HS-5 (cell line): Measurements from ENCODE around the gene OMG.
"Not testable (repeated sequence)": the region's sequence is repeated elsewhere in the genome, so short reads cannot be mapped to it uniquely, and the experiment has no call there.

Experiments
- DNase-seq: peaks from one replicate; pipeline ENCODE4 v3.0.0-alpha.2; 2012; ENCODE audit warnings: low read depth

OMG gene

GRCh38 chr17:31308372-31309334 lies 11.6 kb upstream of the OMG start:
- no peak for DNase-seq

DNA sequence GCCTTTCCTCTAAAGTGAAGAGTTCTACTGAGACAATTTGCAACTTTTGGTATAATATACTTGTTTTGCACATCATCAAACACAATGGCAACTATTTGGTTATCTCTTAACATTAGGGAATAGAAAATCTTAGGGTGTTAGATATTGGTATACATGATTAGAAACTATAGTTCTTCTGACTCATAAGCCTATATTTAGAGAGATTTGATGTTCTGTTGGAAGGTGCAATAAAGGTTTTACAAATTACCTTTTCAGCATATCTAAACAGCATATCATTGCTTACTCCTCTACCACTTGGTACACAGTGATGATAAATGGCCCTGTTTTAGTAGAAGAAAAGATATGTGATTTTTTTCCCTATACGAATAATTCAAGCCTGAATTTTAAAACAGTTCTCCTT lies 10.6 kb upstream of the OMG start:
- DNase-seq: no peak

GRCh38 chr17:31299624-31300023 lies 2.6 kb upstream of the OMG start:
- DNase-seq: no peak

GRCh38 chr17:31296142-31296541 lies 897 bp downstream of the OMG start:
- DNase-seq: no peak

DNA sequence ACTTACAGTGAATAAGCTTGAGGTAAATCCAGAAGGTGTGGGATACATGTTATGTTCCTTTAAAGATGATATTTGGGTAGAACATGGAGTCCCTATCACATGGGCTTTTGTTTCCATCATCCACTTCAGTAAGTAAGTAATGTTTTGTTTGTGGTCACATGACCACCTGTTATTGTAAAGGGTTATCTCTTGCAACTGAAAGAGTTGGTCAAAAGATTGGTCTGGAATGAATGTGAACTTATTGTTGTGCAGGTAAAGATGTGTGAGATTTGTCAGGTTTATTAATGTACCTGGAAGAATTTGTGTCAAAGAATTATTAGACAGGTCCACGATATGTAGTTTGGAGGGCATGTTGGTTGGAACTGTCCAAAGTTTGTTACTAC lies 1.6 kb downstream of the OMG start:
- no peak for DNase-seq

GRCh38 chr17:31294820-31295488 lies 2.1 kb downstream of the OMG start:
- no peak for DNase-seq

- no peak for DNase-seq
Observed at GRCh38 chr17:31294231-31294630, 2.8 kb downstream of the OMG start.

DNA sequence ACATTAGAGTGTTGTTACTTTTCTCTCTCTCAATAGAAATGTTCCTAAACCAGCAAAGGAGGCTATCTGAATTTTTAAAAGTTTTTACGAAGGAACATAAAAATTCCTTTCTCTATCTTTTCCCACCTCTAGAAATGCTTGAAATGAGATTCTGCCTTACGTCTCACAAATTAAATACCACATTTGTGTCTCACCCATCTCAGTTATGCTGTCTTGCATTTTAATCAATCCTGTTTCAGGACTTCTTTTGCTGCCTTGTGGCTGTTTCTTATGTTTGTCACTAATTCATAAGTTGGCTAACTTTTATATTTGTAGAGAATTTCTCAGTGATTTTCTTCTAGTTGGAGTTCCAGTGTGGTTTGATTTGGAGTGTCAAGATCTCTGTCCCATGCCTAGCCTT lies 3.5 kb downstream of the OMG start:
- DNase-seq: no peak

DNA sequence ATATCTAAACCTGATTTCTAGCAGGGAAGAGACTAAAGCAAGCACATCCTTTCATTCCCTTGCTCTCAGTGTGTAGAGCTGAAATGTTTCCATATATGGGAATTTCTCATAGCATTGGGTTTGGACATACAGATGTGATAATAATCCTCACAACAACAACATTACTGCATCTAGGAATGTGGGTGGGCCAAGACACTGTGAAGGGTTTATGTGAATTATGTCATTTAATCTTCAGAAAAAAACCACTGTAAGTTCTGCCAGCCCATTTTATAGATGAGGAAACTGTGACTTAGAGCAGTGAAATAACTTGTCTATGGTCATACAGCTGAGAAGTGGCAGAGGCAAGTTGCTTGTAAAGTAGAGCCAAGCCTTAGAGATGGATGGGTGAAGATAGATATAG lies 5.2 kb downstream of the OMG start:
- no peak for DNase-seq

- DNase-seq: no peak
Observed at GRCh38 chr17:31289790-31290189, 7.2 kb downstream of the OMG start.

GRCh38 chr17:31287932-31288331 lies 9.1 kb downstream of the OMG start:
- not testable (repeated sequence) for DNase-seq

- DNase-seq: no peak
Observed at GRCh38 chr17:31286587-31286986, 10.5 kb downstream of the OMG start.

DNA sequence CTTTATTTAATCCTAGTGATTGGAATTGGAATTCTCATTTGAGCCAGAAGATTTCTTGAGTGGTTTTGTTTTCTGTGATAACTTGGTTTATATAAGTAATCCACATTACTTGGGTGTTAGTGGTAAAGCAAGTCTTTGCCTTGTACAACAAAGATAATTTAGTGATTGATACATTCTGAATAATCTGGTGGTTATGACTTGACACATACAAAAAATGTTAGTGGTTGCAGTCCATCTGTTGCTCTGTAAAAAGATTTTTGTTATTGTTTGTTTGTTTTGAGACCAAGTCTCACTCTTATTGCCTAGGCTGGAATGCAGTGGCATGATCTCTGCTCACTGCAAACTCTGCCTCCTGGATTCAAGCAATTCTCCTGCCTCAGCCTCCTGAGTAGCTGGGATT lies 13.2 kb downstream of the OMG start:
- no peak for DNase-seq

GRCh38 chr17:31281061-31281460 lies 16.0 kb downstream of the OMG start:
- DNase-seq: no peak

DNA sequence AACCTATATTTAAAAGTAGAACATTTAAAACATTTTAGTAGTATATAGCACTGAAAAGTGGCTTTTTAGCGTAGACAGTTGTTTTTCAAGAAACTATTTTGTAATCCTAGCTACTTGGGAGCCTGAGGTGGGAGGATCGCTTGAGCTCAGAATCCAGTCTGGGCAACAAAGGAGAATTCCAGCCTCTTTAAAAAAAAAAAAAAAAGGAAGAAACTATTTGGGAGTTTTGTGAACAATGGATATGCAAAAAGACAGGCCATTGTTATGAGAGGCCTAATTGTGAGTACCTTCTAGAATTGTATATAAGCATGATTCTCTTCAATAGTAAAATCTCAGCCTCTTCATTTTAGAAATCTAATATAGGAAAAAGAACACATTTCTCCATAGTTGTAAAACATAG lies 17.6 kb downstream of the OMG start:
- DNase-seq: no peak

DNA sequence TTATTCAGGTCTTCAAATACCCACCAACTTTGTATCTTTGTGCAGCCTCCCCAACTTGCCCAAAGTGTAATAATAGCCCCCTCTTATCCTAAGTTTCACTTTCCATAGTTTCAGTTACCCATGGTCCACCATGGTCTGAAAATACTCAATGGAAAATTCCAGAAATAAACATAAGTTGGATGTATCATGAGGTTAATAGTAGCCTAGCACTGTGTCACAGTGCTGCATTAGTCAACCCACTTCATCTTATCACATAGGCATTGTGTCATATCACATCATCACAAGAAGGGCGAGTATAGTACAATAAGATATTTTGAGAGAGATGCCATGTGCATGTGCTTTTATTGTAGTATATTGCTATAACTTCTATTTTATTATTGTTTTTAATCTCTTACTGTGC lies 21.9 kb downstream of the OMG start:
- DNase-seq: no peak

GRCh38 chr17:31274252-31274651 lies 22.8 kb downstream of the OMG start:
- DNase-seq: peak; percentile 36

DNA sequence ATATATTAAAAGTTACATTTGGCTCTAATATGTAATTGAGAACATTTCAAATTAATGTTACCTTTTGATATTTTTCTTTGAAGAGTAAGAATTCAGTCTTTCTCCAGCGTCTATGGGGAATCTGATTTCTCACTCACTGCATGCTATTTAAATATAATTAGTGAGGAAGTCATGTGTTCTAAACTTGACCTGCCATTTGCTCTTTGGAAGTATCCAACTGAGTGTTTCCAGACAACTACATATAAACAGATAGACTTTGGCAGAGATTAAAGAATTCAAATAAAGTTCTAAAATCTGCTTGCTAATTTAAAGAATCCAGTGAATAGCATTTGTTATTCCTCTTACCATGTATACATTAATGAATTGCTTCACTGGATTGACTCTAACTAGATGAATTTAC lies 23.5 kb downstream of the OMG start:
- no peak for DNase-seq

- DNase-seq: no peak
Observed at GRCh38 chr17:31272803-31273202, 24.2 kb downstream of the OMG start.

- DNase-seq: no peak
Observed at GRCh38 chr17:31272236-31272635, 24.8 kb downstream of the OMG start.

GRCh38 chr17:31269578-31269983 lies 27.5 kb downstream of the OMG start:
- DNase-seq: peak; percentile 97

GRCh38 chr17:31269036-31269577 lies 27.9 kb downstream of the OMG start:
- DNase-seq: no peak

DNA sequence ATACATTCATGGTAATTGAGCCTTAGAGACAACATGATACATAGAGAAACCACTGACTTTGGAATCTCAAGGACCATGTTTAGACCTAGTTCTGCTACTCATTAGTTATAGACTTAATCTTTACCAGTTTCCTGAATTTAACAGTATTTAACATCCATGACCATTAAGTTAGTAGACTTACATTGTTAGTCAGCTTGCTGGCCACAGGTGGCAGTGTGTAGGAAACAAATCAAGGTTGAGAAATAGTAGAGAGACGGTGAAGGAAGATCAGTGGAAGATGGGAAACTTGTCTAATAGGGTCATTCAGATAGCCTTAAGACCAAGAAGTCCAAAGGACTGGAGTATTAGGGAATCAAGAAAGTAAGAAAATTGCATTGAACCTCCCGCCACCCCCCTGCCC lies 31.0 kb downstream of the OMG start:
- no peak for DNase-seq
